OCI-LY1 (cell line): ENCODE measurements around the gene MYO16.

Experiments
- H2AFZ ChIP-seq: fragments of 200-600 bp; sonication (generic), shearing (Covaris generic); 2 replicates; pipeline ENCODE4 v1.6.0; 2014; ENCODE audit warnings: antibody characterized with exemption, mild to moderate bottlenecking, low read length
- H3F3A ChIP-seq: fragments of 200-600 bp; sonication (generic), shearing (Covaris generic); 2 replicates; pipeline ENCODE4 v1.6.0; 2014; ENCODE audit warnings: mild to moderate bottlenecking, antibody characterized with exemption, low read length, moderate library complexity; ENCODE audit not compliant: insufficient read depth
- H3K27ac ChIP-seq: fragments of 200-600 bp; sonication (generic); 2 replicates; pipeline ENCODE4 v1.5.1; 2014; ENCODE audit warnings: low read length, mixed run types, mild to moderate bottlenecking, low read depth; ENCODE audit not compliant: poor library complexity, severe bottlenecking
- H3K27me3 ChIP-seq: fragments of 200-600 bp; sonication (generic); 2 replicates; pipeline ENCODE4 v1.6.0; 2014; ENCODE audit warnings: antibody characterized with exemption, mild to moderate bottlenecking, low read length, moderate library complexity; ENCODE audit not compliant: insufficient read depth
- H3K36me3 ChIP-seq: fragments of 200-600 bp; sonication (generic); 2 replicates; pipeline ENCODE4 v1.6.1; 2014; ENCODE audit warnings: mild to moderate bottlenecking, antibody characterized with exemption, low read length, moderate library complexity, mixed read lengths; ENCODE audit not compliant: insufficient read depth
- H3K4me1 ChIP-seq: fragments of 200-600 bp; sonication (generic); 2 replicates; pipeline ENCODE4 v1.5.1; 2014; ENCODE audit warnings: mild to moderate bottlenecking, low read length, moderate library complexity; ENCODE audit not compliant: insufficient read depth, severe bottlenecking
- H3K4me2 ChIP-seq: fragments of 200-600 bp; sonication (generic), shearing (Covaris generic); 2 replicates; pipeline ENCODE4 v1.6.1; 2014; ENCODE audit warnings: low read length
- H3K4me3 ChIP-seq: fragments of 200-600 bp; sonication (generic); 2 replicates; pipeline ENCODE4 v1.5.1; 2014; ENCODE audit warnings: low read length, low read depth, mild to moderate bottlenecking, mixed read lengths; ENCODE audit not compliant: poor library complexity, severe bottlenecking
- H3K79me2 ChIP-seq: fragments of 200-600 bp; shearing (Covaris generic); 2 replicates; pipeline ENCODE4 v1.6.1; 2016; ENCODE audit warnings: mixed run types, low read length, mixed read lengths; ENCODE audit not compliant: insufficient read depth
- H3K9ac ChIP-seq: fragments of 200-600 bp; sonication (generic), shearing (Covaris generic); 2 replicates; pipeline ENCODE4 v1.6.1; 2014; ENCODE audit warnings: mild to moderate bottlenecking, low read length, mixed read lengths
- H3K9me2 ChIP-seq: fragments of 200-600 bp; sonication (generic), shearing (Covaris generic); 2 replicates; pipeline ENCODE4 v1.6.1; 2014; ENCODE audit warnings: low read depth, mild to moderate bottlenecking, low read length, mixed read lengths
- H3K9me3 ChIP-seq: fragments of 200-600 bp; shearing (Covaris generic); 2 replicates; pipeline ENCODE4 v1.6.1; 2014; ENCODE audit warnings: low read length, mixed read lengths
- H4K20me1 ChIP-seq: fragments of 200-600 bp; sonication (generic), shearing (Covaris generic); 2 replicates; pipeline ENCODE4 v1.6.0; 2016; ENCODE audit warnings: mild to moderate bottlenecking, low read length; ENCODE audit not compliant: insufficient read depth
- EZH2 ChIP-seq: fragments of 200-600 bp; sonication (generic), shearing (Covaris generic); IDR thresholded peaks from 2 replicates; pipeline ENCODE4 v1.8.0; 2017; ENCODE audit warnings: borderline replicate concordance, mixed run types, mild to moderate bottlenecking, antibody characterized with exemption, low read length, moderate library complexity, mixed read lengths
- TF ChIP-seq, protein P1 (sequence below): fragments of 200-600 bp; sonication (generic), shearing (Covaris generic); IDR thresholded peaks from 2 replicates; pipeline ENCODE4 v1.5.1; 2017; ENCODE audit warnings: mild to moderate bottlenecking, antibody characterized with exemption, low read length, moderate library complexity, mixed read lengths

Gene MYO16

DNA sequence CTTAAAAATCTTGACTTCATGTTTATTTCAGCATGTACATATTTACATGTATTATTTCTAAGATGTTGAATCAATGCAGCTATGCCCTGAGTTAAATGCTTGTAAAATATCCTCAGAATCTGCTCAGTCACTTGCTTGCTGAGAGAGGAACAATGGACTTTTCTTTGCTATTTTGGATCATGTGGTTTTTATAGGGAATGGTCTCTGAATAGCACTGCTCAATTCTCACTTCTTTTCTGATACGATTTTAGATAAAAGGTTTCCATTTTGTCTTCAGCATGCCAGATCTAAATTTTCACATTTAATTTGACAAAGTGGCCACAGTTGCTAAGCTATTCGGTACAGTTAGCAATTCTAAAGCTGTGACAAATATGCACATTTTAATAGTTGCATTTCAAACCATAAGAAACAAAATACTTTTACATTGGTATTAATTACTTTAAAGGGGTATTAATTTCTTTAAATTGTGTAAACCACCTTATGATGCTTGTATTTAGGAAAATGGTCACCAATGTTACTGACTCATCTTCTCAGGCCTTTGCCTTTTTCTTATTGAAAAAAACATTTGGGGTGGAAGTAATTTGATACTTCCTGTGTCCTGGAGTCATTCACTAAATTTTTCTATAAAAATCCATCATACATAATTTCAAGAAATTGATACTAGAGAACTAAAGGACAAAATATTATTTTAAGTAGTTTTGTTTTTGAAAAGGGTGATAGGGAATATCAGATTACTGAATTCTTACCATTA lies 113.5 kb downstream of the MYO16 start:
- Histone ChIP-seq H3K27me3 (no peaks in the 10 kb centered on the region), H3K4me1 (no peaks in the 10 kb centered on the region), H3K4me3 (no peak overlapping the region), H3K36me3 (no peaks in the 10 kb centered on the region), H3K9ac (no peak overlapping the region), H3K4me2 (no peak overlapping the region), H2AFZ (no peak overlapping the region), H4K20me1 (no peaks in the 10 kb centered on the region), H3K9me3 (peaks cover 3% of the 10 kb centered on the region; the same call in 1 of the 2 replicates), H3K9me2 (no peaks in the 10 kb centered on the region), H3K27ac (no peak overlapping the region), H3K79me2 (no peaks in the 10 kb centered on the region), H3F3A (no peaks in the 10 kb centered on the region)
- TF ChIP-seq EZH2: no peak
- TF ChIP-seq, protein P1, sequence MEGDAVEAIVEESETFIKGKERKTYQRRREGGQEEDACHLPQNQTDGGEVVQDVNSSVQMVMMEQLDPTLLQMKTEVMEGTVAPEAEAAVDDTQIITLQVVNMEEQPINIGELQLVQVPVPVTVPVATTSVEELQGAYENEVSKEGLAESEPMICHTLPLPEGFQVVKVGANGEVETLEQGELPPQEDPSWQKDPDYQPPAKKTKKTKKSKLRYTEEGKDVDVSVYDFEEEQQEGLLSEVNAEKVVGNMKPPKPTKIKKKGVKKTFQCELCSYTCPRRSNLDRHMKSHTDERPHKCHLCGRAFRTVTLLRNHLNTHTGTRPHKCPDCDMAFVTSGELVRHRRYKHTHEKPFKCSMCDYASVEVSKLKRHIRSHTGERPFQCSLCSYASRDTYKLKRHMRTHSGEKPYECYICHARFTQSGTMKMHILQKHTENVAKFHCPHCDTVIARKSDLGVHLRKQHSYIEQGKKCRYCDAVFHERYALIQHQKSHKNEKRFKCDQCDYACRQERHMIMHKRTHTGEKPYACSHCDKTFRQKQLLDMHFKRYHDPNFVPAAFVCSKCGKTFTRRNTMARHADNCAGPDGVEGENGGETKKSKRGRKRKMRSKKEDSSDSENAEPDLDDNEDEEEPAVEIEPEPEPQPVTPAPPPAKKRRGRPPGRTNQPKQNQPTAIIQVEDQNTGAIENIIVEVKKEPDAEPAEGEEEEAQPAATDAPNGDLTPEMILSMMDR: no peak

DNA sequence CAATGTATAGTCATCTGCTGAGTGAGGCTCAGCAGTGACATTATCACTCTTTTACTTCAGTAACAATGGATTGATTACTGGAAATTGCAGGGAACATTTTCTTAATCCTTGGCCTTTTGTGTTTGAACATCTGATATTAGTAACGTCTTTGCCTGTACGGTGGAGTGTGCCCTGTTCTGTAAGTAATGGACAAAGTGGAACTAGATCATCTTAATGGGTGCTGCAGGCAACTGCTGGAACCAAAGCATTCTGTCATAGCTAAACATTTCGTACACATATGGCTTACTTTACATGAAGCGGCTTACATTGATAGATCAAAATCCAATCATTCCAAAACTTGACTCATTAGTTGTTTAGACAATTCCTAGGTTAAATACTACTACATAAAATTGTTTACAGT lies 114.1 kb downstream of the MYO16 start:
- Histone ChIP-seq H3K9me3 (peaks cover 3% of the 10 kb centered on the region; the same call in 1 of the 2 replicates), H3K9me2 (no peaks in the 10 kb centered on the region), H3K36me3 (no peaks in the 10 kb centered on the region), H3F3A (no peaks in the 10 kb centered on the region), H3K9ac (no peak overlapping the region), H3K4me3 (no peak overlapping the region), H4K20me1 (no peaks in the 10 kb centered on the region), H3K27me3 (no peaks in the 10 kb centered on the region), H3K4me2 (no peak overlapping the region), H3K79me2 (no peaks in the 10 kb centered on the region), H2AFZ (no peak overlapping the region), H3K4me1 (no peaks in the 10 kb centered on the region), H3K27ac (no peak overlapping the region)
- TF ChIP-seq, protein P1: no peak
- no peak for TF ChIP-seq EZH2

DNA sequence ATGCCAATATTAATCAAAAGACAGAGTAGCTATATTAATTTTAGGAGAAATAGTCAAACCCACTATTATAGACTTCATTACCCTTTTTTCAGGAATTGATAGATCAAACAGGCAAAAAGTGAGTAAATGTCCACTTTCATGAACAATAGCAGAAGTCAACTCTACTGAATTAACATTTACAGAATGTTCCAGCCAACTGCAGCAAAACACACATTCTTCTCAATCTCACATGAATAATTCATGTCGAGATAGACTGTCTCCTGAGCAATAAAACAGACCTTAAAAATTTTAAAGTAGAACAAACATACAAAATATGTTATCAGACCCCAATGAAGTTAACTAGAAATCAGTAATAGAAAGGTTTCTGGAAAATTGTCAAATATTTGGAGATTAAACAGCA lies 118.4 kb downstream of the MYO16 start:
- Histone ChIP-seq H3K4me2 (no peak overlapping the region), H3K9me2 (no peaks in the 10 kb centered on the region), H3K9ac (no peak overlapping the region), H3K4me1 (no peaks in the 10 kb centered on the region), H3K79me2 (no peaks in the 10 kb centered on the region), H3K4me3 (no peak overlapping the region), H3F3A (no peaks in the 10 kb centered on the region), H3K9me3 (peaks cover 3% of the 10 kb centered on the region; the same call in 1 of the 2 replicates), H3K36me3 (no peaks in the 10 kb centered on the region), H3K27me3 (no peaks in the 10 kb centered on the region), H3K27ac (no peak overlapping the region), H2AFZ (no peak overlapping the region), H4K20me1 (no peaks in the 10 kb centered on the region)
- TF ChIP-seq, protein P1: no peak
- no peak for TF ChIP-seq EZH2
